Ureter (tissue), 1 donor: ENCODE data around the gene ADM5. TPM values are rescaled to one million over a fixed set of nuclear protein-coding genes. Genes with fewer than 3 reads are reported as not detected.
A peak's percentile ranks its signal among the peaks of the same experiment; 100 is the strongest.

ENCODE experiments used
- DNase-seq: peaks from one replicate; pipeline ENCODE4 v3.0.0-alpha.2; 2020; ENCODE audit warnings: low spot score
- total RNA-seq: library from RNA; stranded (reverse); gene quantifications from one replicate; pipeline ENCODE4 v1.2.4, GENCODE V29; 2023
- donor health status: DM: yes; HTN: yes; CAD: no.

ADM5 gene
- total RNA-seq, 1 donor from 2014 or later, result 4.1 TPM

DNA sequence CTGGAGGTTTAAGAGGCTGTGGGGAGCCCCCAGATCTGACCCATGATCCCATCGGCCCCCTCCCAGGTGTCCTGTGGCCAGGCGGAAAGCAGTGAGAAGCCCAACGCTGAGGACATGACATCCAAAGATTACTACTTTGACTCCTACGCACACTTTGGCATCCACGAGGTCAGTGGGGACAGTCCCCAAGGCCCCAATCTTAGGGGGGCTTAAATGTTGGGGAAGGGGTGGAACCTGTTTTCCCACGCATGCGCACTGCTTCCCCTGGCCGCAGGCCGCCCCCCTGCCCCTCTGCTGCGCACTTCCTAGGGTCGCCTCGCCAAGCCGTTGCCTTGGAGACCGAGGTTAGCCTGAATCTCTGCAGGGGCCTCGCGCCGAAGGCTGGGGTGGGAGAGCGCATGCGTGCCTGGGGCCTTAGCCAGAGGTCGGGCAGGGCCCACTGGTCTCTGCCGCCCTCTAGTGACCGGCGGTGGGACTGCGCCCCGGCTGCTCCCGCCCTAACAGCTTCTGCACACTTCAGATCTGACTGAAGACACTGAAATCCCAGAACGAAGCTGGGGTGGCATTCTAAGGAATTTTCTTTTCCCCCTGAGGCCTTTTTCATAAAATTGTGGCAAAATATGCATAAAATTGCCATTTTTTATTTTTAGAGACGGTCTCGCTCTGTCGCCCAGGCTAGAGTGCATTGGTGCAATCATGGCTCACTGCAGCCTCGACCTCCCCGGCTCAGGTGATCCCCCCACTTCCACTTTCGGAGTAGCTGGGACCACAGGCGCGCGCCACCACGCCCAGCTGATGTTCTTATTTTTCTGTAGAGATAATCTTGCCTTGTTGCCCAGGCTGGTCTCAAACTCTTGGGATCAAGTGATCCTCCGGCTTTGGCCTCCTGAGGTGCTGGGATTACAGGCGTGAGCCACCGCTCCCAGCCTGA lies 8.7 kb upstream of the ADM5 start:
- peak; percentile 92 for DNase-seq

DNA sequence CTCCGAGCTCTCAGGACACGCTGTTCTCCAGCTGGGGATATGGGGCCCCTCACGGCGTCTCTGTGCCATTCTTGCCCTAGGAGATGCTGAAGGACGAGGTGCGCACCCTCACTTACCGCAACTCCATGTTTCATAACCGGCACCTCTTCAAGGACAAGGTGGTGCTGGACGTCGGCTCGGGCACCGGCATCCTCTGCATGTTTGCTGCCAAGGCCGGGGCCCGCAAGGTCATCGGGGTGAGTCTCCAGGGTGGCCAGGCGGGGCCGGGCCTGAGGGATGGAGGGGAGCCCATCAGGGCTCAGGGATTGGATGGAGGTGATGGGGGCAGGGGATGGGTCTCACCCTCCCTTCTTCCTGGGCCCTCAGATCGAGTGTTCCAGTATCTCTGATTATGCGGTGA lies 7.6 kb upstream of the ADM5 start:
- no peak for DNase-seq

DNA sequence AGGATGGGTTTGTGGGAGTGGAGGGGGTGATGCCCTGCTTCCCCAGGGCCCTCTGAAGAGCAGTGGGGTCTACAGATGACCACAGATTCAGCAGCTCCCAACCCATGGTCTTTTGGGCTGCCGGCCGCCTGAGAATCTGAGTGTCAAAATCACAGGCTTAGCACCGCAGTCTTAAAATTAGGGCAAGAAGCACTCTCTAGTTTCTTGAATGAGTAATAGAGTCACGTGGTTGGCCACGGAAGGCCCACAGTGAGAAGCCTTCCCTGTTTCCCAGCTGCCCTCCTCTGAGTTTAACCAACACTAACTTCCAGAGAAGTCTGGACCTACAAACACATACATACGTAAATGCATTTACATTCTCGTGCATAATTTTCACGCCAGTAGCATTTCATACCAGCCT lies 7.1 kb upstream of the ADM5 start:
- no peak for DNase-seq

DNA sequence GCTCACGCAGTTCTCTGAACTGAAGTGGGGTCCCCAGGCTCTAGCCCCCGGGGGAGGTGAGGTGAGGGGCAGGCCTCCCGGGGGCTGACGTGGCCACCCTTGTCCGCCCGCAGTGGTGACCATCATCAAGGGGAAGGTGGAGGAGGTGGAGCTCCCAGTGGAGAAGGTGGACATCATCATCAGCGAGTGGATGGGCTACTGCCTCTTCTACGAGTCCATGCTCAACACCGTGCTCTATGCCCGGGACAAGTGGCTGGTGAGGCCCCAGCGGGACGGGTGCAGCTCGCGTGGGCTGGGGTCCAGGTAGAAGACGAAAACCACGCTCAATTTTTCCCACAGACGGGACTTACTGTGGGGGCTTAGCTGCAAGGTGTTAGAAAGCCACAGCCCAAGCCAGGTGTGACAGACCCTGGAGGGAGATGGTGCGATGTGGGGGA lies 5.6 kb upstream of the ADM5 start:
- no peak for DNase-seq

DNA sequence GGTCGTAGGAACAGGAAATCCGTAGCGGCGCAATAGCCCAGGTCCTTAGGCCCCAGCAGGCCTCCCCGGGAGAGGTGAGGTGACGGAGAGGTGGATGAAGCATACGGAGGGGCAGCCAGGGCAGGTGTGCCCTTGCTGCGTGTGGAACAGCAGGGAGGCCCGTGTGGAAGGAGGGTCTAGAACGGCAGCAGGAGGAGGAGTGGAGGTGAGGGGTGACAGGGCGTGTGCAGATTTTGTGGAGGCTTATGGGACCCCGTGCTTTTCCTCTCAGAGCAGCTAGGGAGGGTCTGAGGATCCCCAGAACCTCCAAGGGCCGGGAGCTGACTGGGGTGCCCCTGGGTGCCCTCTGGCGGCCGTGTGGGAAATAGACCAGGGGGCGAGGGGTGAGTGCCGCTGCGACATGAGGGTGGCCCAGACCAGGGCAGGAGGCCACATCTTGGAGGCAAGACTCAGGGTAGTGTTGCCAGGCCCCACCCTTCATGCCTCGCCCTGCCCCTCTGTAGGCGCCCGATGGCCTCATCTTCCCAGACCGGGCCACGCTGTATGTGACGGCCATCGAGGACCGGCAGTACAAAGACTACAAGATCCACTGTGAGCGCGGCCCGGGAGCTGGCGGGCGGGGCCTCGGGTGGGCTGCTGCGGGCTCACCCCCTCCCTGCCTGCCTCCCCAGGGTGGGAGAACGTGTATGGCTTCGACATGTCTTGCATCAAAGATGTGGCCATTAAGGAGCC lies 5.0 kb upstream of the ADM5 start:
- no peak for DNase-seq

DNA sequence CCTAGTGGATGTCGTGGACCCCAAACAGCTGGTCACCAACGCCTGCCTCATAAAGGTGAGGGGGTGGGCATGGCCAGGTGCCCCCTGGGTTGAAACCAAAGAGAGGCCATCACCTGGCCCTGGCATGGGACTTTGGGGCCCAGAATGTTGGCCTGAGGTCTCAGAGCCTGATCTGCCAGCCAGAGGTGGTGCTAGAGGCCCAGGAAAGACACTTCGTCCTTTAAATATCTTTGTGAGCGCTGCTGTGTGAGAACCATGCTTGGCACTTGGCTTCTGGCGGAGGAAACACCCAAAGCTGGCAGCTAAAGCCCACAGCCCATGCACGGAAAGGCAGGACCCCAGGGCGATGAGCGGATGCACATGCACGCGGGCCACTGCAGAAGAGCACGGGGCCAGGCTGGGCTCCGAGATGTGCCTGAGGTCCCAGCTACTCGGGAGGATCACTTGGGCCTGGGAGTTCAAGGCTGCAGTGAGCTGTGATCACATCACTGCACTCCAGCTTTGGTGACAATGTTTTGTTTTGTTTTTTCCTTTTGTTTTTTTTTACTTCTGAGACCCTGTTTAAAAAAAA lies 4.3 kb upstream of the ADM5 start:
- no peak for DNase-seq

DNA sequence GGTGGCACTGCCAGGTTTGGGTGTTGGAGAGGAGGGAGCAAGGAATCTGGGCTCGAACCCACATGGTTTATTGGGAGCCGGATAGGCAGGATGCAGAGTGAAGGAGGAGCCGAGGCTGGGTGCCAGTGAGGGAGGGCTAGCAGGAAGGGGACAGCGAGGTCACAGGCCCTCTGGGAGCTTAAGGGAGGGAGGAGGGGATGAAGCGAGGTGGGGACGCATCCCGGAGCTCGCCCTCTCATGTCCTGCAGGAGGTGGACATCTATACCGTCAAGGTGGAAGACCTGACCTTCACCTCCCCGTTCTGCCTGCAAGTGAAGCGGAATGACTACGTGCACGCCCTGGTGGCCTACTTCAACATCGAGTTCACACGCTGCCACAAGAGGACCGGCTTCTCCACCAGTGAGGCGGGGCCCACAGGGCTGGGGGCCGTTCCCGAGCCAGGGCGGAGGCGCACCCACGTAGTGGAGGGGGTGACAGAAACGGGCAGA lies 3.5 kb upstream of the ADM5 start:
- DNase-seq, result no peak

DNA sequence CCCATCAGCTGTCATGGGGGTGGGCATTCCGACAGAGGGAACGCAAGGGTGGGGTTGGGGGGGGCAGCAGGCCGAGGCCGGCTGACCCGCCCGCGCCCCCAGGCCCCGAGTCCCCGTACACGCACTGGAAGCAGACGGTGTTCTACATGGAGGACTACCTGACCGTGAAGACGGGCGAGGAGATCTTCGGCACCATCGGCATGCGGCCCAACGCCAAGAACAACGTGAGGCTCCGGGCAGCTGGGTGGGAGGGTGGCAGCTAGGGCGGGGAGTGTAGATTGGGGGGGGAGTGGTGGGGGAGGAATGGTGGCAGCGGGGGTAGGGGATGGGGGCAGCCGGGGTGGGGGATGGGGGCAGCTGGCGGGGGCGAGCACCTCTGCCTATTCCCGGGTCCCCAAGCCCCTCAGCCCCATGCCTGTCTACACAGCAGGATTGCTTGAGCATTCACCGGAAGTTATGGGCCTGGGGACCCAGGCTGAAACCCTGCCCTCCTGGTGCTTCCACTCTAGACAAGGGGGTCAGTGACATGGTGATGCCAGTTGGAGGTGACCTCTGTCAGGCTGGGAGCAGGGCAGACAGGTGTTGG lies 2.8 kb upstream of the ADM5 start:
- DNase-seq, result no peak

DNA sequence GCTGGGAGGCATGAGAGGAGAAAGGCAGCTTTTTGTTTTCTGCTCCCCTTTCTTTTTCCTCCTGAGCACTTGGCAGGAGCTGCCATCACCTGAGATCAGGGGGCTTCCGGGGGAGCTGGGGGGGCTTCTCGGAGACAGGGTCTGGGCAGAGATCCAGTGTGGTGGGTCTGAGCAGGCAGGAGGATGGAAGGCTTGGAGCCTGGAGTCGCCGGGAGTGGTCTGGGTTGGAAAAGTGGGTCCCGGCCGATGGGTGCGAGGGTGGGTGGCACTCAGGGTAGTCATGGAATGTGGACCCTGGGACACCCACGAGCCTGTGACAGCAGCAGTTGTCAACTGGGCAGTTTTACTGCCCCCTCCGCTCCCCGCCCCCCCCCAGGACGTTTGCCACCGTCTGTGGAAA lies 2.2 kb upstream of the ADM5 start:
- DNase-seq, result no peak

DNA sequence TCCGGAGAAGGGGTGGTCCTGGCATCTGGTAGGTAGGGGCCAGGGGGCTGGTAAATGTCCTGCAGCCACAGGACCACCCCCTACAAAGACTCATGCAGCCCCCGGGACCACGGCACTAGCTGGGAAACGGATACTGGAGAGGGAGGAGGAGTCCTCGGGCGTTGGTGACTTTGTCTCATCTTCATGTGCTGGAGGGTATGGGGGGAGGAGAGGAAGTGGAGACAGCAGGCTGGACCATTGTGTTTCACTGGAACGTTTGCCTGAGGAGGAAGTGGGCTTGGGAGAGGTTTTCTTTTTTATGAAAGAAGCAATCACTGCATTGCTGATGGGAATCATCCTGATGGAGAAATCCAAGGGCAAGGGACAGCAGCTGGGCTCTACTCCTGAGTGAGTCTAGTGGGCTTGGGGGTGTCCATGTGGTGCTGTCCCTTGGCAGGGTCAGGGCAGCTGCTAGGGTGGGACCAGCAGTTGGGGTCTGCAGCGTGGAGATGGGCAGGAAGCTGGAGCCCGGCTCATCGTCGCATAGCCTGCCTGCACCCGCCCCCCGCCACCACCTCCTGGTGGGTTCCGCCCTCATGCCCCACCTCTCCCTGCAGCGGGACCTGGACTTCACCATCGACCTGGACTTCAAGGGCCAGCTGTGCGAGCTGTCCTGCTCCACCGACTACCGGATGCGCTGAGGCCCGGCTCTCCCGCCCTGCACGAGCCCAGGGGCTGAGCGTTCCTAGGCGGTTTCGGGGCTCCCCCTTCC lies 1.7 kb upstream of the ADM5 start:
- no peak for DNase-seq

DNA sequence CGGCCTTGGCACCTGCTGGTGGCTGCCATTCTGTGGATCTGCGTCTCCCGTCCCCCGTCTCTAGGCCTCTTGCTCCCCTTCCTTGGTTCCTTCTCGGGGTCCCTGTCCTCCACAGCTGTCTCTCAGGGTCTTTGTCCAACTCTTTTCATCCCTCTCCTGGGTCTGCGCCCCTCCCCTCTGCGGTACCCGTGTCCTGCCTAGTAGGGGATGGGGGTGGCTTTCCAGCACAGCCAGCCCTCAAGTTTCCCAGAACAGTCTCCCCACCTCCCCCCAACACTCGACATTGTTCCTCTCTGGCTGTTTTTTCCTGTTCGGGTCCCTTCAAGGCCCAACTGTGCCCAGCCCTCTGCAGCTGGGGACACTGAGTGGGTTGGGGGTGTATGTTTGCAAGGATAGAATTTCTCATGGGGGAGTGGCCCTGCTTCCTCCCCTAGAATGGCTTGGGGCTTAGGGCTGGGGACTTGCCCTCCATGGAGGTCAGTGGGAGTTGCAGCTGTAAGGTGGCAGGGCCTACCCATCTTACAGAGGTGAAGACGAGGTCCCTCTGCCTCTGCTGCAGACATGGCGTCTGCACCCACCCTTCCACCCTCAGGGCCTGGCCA lies 762 bp upstream of the ADM5 start:
- no peak for DNase-seq

DNA sequence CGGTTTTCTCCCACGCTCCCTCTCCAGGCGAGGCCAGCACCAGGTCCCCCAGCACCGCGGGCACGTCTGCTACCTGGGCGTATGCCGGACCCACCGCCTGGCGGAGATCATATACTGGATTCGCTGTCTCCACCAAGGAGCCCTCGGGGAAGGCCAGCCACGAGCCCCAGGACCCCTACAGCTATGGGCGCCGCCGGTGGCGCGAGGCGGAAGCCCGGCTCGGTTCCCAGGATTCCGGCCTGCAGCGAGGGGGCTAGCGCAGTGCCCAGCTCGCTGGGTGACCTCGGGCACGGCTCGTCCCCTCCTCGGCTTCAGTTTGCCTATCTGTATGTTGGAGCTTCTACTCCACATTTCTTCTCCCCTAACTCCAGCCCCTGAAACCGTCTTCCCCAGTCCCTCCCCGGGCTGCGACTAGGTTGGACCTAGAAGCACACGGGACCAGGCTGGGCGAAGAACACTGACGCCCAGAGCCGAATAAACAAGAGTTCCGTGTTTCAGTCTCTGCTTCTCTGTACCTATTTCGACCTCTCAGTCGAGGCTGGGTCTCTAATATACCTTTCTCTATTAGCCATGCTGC lies 773 bp downstream of the ADM5 start:
- no peak for DNase-seq

DNA sequence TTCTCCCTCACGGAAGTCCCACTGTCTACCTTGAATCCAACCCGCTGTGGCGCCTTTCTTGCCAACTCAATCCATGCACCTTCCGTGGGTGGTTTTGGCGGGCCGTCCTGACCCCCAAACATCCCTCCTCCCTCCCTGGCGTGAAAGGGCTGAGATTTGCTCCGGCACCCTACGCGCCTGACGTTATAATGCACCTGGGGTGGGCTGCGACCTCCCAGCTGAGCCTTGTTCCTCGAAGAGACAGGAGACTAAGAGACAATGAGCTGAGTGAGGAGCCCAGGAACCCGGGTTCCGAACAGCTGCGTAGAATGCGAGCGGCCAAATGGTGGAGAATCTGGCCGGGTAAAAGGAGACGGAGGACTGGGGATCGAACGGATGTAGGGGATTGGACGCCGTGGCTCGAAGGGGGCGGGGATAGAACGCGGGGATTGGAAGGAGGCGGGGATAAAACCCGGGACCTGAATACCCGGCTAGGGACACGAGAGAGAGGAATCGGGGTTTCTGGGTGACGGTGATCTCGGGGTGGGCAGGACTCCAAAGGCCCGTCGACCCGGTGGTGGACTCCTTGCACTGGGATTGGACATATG lies 1.4 kb downstream of the ADM5 start, which contains the start of gene CPT1C:
TSS of gene CPT1C (plus strand) at position 461 of the 587 bp plus-strand sequence. CDS start 1,137 bp downstream, outside the sequence.
- peak; percentile 81 for DNase-seq

DNA sequence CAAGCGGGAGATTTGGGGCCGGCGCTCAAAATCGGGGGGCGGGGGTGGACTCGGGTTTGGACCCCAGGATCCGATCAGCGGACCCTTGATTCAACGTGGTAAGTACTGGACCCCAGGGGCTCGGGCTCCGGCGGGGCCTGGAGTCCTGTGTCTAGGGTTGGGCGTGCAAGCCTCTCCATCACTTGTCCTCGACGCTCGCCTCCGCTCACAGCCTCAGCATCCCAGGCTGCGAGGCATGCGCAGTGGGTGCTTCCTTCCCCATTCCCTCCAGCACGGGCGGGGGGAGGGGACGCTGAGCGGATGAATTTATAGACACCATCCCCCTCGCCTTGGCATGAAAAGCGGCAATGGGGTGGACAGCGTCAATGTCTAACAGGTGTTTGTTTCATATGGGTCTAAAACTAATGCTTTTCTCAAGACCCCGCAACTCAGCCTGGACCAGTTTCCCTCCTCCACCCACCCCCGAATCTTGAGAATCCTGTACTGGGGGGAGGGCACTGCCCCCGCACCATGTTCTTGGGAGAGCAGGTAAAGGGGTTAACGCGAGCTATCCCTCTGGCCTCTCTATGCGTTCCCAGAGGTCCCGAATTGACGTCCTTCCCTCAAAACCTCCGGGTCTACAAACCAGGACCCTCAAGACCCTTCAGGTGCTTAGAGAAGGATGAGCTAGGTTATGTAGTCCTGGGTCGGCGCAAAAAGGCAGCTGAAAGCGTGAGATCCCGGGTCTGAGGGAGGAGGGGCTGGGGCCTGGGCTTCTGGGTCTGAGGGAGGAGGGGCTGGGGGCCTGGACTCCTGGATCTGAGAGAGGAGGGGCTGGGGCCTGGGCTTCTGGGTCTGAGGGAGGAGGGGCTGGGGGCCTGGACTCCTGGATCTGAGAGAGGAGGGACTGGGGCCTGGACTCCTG lies 2.1 kb downstream of the ADM5 start:
- DNase-seq, result peak; percentile 51

DNA sequence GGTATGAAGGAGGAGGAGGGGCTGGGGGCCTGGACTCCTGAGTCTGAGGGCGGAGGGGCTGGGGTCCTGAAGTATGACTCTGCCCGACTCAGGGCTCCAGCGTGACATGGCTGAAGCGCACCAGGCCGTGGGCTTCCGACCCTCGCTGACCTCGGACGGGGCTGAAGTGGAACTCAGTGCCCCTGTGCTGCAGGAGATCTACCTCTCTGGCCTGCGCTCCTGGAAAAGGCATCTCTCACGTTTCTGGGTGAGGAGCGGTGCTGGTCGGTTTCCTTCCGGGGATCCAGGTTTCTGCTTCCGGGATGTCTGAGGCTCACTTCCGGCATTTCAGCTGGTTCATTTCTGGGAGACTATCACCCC lies 2.7 kb downstream of the ADM5 start:
- DNase-seq, result no peak

DNA sequence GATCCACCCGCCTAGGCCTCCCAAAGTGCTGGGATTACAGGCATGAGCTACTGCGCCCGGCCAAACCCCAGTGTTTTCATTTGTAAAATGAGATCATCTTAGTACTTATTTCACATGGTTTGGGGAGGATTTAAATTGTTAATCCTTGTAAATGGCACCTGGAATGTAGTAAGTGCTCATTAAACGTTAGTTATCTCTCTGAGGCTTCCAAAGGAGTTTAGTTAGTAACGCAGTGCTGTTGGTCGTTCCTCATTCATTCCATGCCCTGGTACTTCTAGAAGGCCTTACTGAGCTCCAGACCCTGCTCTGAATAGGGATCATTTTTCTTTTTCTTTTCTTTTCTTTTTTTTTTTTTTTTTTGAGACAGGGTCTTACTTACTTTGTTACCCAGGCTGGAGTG lies 6.7 kb downstream of the ADM5 start:
- DNase-seq, result no peak

DNA sequence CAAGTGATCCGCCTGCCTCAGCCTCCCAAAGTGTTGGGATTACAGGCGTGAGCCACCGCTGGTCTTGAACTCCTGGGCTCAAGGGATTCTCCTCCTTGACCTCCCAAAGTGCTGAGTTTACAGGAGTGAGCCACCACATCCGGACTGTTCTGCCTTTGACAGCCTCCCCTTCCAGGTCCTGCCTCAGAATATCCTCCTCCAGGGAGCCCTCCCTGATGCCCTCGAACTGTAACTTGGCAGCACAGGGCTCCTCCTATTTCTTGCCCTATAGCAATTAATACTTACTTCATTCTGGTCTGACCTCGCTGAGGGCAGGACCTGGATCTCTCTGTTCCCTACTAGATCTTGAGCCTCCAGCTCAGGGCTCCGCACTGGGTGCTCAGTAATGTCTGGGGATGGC lies 7.5 kb downstream of the ADM5 start:
- no peak for DNase-seq

DNA sequence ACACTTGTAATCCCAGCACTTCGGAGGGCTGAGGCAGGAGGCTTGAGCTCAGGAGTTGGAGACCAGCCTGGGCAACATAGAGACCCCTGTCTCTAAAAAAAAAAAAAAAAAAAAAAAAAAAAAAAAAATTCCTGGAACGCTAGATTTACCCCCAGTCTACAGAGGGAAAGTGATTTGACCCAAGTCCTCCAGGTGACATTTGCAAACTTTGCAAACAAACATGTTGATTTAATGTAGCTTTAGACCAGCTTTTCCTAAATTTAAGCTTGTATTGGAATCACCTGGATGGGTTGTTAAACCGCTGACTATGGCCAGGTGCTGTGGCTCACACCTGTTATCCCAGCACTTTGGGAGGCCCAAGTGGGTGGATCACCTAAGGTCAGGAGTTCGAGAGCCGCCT lies 10.0 kb downstream of the ADM5 start:
- DNase-seq, result no peak

DNA sequence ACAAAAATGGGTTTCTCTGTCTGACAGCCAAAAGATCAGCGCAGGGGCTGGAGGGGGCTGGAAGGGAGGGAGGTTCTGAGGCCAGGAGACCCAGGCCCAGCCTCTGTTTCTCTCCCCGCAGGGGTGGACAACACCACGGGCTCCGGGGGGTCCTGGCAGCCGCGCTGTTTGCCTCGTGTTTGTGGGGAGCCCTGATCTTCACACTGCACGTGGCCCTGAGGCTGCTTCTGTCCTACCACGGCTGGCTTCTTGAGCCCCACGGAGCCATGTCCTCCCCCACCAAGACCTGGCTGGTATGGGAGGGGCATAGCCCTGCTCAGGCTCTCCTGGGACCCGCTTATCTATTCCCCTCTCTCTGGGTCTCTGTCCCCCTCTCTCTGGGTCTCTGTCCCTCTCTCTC lies 11.2 kb downstream of the ADM5 start:
- DNase-seq, result no peak
